Measurements from ENCODE around the gene RAPGEF2.
"Not testable (repeated sequence)": the region's sequence is repeated elsewhere in the genome, so short reads cannot be mapped to it uniquely, and the experiment has no call there.

Gene RAPGEF2

GRCh38 chr4:159378056-159378616 is 275.3 kb downstream of the RAPGEF2 start:
- H3K4me3 ChIP-seq (ENCODE audit: low read depth, low read length) = no peak overlapping the region
- TF ChIP-seq CTCF (IDR thresholded peaks at IDR 0.05; ENCODE audit: low read depth, low read length) = no peak
- TF ChIP-seq MYC (IDR thresholded peaks at IDR 0.05; ENCODE audit: low read depth, low read length) = no peak
- no peak for TF ChIP-seq MAX (IDR thresholded peaks at IDR 0.05; ENCODE audit: low read depth, low read length)

GRCh38 chr4:159379064-159379463 is 276.2 kb downstream of the RAPGEF2 start:
- DNase-seq (ENCODE audit: low read depth); H3K4me3 ChIP-seq (ENCODE audit: low read depth, low read length): not testable (repeated sequence)

More at GRCh38 chr4:159378056-159378616, 275.3 kb downstream of the RAPGEF2 start:
- no peak for DNase-seq (ENCODE audit: low read depth)

GRCh38 chr4:159379836-159380235 is 277.0 kb downstream of the RAPGEF2 start:
- H3K4me3 ChIP-seq (ENCODE audit: low read depth, low read length) = no peak overlapping the region
- TF ChIP-seq MAX (IDR thresholded peaks at IDR 0.05; ENCODE audit: low read depth, low read length) (no peak), POLR2A (IDR thresholded peaks at IDR 0.05; ENCODE audit: extremely low read depth, insufficient read length) (no peak), MYC (IDR thresholded peaks at IDR 0.05; ENCODE audit: low read depth, low read length) (no peak), CTCF (IDR thresholded peaks at IDR 0.05; ENCODE audit: low read depth, low read length) (no peak)
- no peak for DNase-seq (ENCODE audit: low read depth)

GRCh38 chr4:159382856-159383561 is 280.1 kb downstream of the RAPGEF2 start:
- TF ChIP-seq CTCF (IDR thresholded peaks at IDR 0.05; ENCODE audit: low read depth, low read length) (no peak), MAX (IDR thresholded peaks at IDR 0.05; ENCODE audit: low read depth, low read length) (no peak)
- H3K4me3 ChIP-seq (ENCODE audit: low read depth, low read length) = no peak overlapping the region
- no peak for DNase-seq (ENCODE audit: low read depth)

GRCh38 chr4:159383562-159383931 is 280.7 kb downstream of the RAPGEF2 start:
- TF ChIP-seq CTCF (IDR thresholded peaks at IDR 0.05; ENCODE audit: low read depth, low read length) (no peak), POLR2A (IDR thresholded peaks at IDR 0.05; ENCODE audit: extremely low read depth, insufficient read length) (no peak), MYC (IDR thresholded peaks at IDR 0.05; ENCODE audit: low read depth, low read length) (no peak), MAX (IDR thresholded peaks at IDR 0.05; ENCODE audit: low read depth, low read length) (no peak)

GRCh38 chr4:159384017-159384416 is 281.1 kb downstream of the RAPGEF2 start:
- no peak for DNase-seq (ENCODE audit: low read depth)
- TF ChIP-seq POLR2A (IDR thresholded peaks at IDR 0.05; ENCODE audit: extremely low read depth, insufficient read length) (no peak), CTCF (IDR thresholded peaks at IDR 0.05; ENCODE audit: low read depth, low read length) (no peak), MYC (IDR thresholded peaks at IDR 0.05; ENCODE audit: low read depth, low read length) (no peak), MAX (IDR thresholded peaks at IDR 0.05; ENCODE audit: low read depth, low read length) (no peak)
- H3K4me3 ChIP-seq (ENCODE audit: low read depth, low read length) = no peak overlapping the region

More at GRCh38 chr4:159383562-159383931, 280.7 kb downstream of the RAPGEF2 start:
- no peak for DNase-seq (ENCODE audit: low read depth)
- H3K4me3 ChIP-seq (ENCODE audit: low read depth, low read length) = no peak overlapping the region

All from NB4 (cell line).